H1 (cell line): ENCODE measurements around the gene MAML3. TPM values are rescaled to one million over a fixed set of nuclear protein-coding genes. Genes with fewer than 3 reads are reported as not detected.

Experiments
- CTCF ChIA-PET: fragments of 300-600 bp; sonication (Branson Sonifier 250); formaldehyde crosslinking; loops from one replicate; lab custom pipeline; 2021; ENCODE audit not compliant: partially characterized antibody; lab: Charles Lee
- POLR2A ChIA-PET: fragments of 300-600 bp; sonication (Branson Sonifier 250); formaldehyde crosslinking; loops from one replicate; lab custom pipeline; 2021; ENCODE audit warnings: inconsistent platforms; ENCODE audit not compliant: partially characterized antibody; lab: Charles Lee
- DNase-seq, 2 experiments: peaks; one replicate each; pipeline versions ENCODE4 v3.0.0 to v3.0.0-alpha.2; 2010 to 2022; ENCODE audit warnings: low spot score in 2 of 2, low read depth in 1 of 2, mixed read lengths in 1 of 2
- FAIRE-seq: peaks from 2 replicates; lab custom pipeline; 2011; peaks lifted over from hg19 to GRCh38; lab: Jason Lieb, UNC
- H2AFZ ChIP-seq: 2 replicates; pipeline ENCODE4 v1.8.1; 2012; ENCODE audit warnings: low read length, inconsistent platforms
- H2AK5ac ChIP-seq: 2 replicates; pipeline ENCODE4 v1.6.1; 2013; ENCODE audit warnings: low read depth, low read length
- H2BK120ac ChIP-seq: replicated peaks from 2 replicates; pipeline ENCODE3; 2013; ENCODE audit warnings: low read depth, low read length, inconsistent platforms
- H2BK12ac ChIP-seq: 2 replicates; pipeline ENCODE4 v1.6.1; 2013; ENCODE audit warnings: low read depth, low read length
- H2BK15ac ChIP-seq: 2 replicates; pipeline ENCODE4 v1.6.1; 2013; ENCODE audit warnings: low read length
- H2BK20ac ChIP-seq: 2 replicates; pipeline ENCODE4 v1.6.1; 2013; ENCODE audit warnings: low read length
- H2BK5ac ChIP-seq: 2 replicates; pipeline ENCODE4 v1.6.1; 2013; ENCODE audit warnings: low read depth, low read length
- H3K14ac ChIP-seq: 2 replicates; pipeline ENCODE4 v1.6.1; 2013; ENCODE audit warnings: inconsistent platforms; ENCODE audit not compliant: insufficient read length
- H3K18ac ChIP-seq: 2 replicates; pipeline ENCODE4 v1.6.1; 2013; ENCODE audit warnings: low read length; ENCODE audit errors: extremely low read depth
- H3K23ac ChIP-seq: 2 replicates; pipeline ENCODE4 v1.6.1; 2013; ENCODE audit warnings: inconsistent platforms; ENCODE audit not compliant: insufficient read length
- H3K23me2 ChIP-seq: 2 replicates; pipeline ENCODE4 v1.6.1; 2013; ENCODE audit warnings: low read depth, low read length
- H3K27ac ChIP-seq: 2 replicates; pipeline ENCODE4 v1.6.1; 2011; ENCODE audit warnings: low read depth, low read length, inconsistent platforms
- H3K27me3 ChIP-seq, 4 experiments: replicated peaks in 1 of 4; 1 replicate in 1 of 4; 2 replicates in 3 of 4; pipeline versions ENCODE4 v1.6.1 to v1.8.1; 2011 to 2013; ENCODE audit warnings: low read length in 3 of 4, mild to moderate bottlenecking in 3 of 4, inconsistent platforms in 2 of 4, mixed read lengths in 2 of 4, moderate library complexity in 1 of 4; ENCODE audit not compliant: control insufficient read depth in 3 of 4, insufficient read depth in 3 of 4; ENCODE audit errors: extremely low read depth in 1 of 4
- H3K36me3 ChIP-seq, 4 experiments: 2 replicates each; pipeline versions ENCODE4 v1.6.1 to v1.8.1; 2011 to 2013; ENCODE audit warnings: mild to moderate bottlenecking in 4 of 4, low read length in 3 of 4, moderate library complexity in 2 of 4, control low read depth in 1 of 4, inconsistent platforms in 1 of 4; ENCODE audit not compliant: insufficient read depth in 4 of 4, control insufficient read depth in 2 of 4
- H3K4ac ChIP-seq: replicated peaks from 2 replicates; pipeline ENCODE3; 2013; ENCODE audit warnings: low read length, low read depth, mixed read lengths, inconsistent platforms; ENCODE audit not compliant: insufficient read length
- H3K4me1 ChIP-seq, 4 experiments: replicated peaks in 1 of 4; 1 replicate in 1 of 4; 2 replicates in 3 of 4; pipeline versions ENCODE4 v1.6.1 to v1.8.1; 2011 to 2013; ENCODE audit warnings: low read length in 3 of 4, inconsistent platforms in 2 of 4, mixed read lengths in 1 of 4; ENCODE audit not compliant: insufficient read depth in 4 of 4, control insufficient read depth in 3 of 4
- H3K4me2 ChIP-seq, 2 experiments: 2 replicates each; pipeline versions ENCODE4 v1.6.1 to v1.8.1; 2011 to 2013; ENCODE audit warnings: low read depth in 2 of 2, low read length in 2 of 2, control low read depth in 1 of 2, inconsistent platforms in 1 of 2, mild to moderate bottlenecking in 1 of 2; ENCODE audit not compliant: insufficient read depth in 1 of 2
- H3K4me3 ChIP-seq, 4 experiments: fragments of 200-600, 300-600 bp in 1 of 4; sonication (generic), shearing (Covaris generic), sonication (Bioruptor Twin) in 1 of 4; 2 replicates each; pipeline versions ENCODE4 v1.5.1 to v1.8.1; 2011 to 2016; ENCODE audit warnings: low read length in 4 of 4, low read depth in 3 of 4, control low read depth in 2 of 4, inconsistent platforms in 2 of 4, mild to moderate bottlenecking in 2 of 4, mixed read lengths in 1 of 4, moderate library complexity in 1 of 4; ENCODE audit not compliant: insufficient read depth in 2 of 4; ENCODE audit errors: extremely low read depth in 1 of 4
- H3K56ac ChIP-seq: replicated peaks from 2 replicates; pipeline ENCODE3; 2013; ENCODE audit warnings: low read depth, mild to moderate bottlenecking, mixed read lengths, low read length, inconsistent platforms; ENCODE audit not compliant: insufficient read length
- H3K79me1 ChIP-seq: 2 replicates; pipeline ENCODE4 v1.6.1; 2013; ENCODE audit warnings: low read depth, low read length, control low read depth
- H3K79me2 ChIP-seq, 2 experiments: 2 replicates each; pipeline versions ENCODE4 v1.6.1 to v1.8.1; 2012 to 2013; ENCODE audit warnings: low read length in 2 of 2, mild to moderate bottlenecking in 2 of 2, inconsistent platforms in 1 of 2; ENCODE audit not compliant: insufficient read depth in 2 of 2, control insufficient read depth in 1 of 2
- H3K9ac ChIP-seq, 4 experiments: replicated peaks in 1 of 4; 1 replicate in 1 of 4; 2 replicates in 3 of 4; pipeline versions ENCODE4 v1.6.1 to v1.8.1; 2011 to 2013; ENCODE audit warnings: low read depth in 3 of 4, low read length in 3 of 4, control low read depth in 2 of 4, mild to moderate bottlenecking in 2 of 4, moderate library complexity in 2 of 4, inconsistent platforms in 1 of 4; ENCODE audit errors: extremely low read depth in 1 of 4
- H3K9me3 ChIP-seq, 2 experiments: 2 replicates each; pipeline versions ENCODE4 v1.6.1 to v1.8.1; 2012 to 2013; ENCODE audit warnings: mild to moderate bottlenecking in 2 of 2, moderate library complexity in 2 of 2, control low read depth in 1 of 2, inconsistent platforms in 1 of 2, low read depth in 1 of 2, low read length in 1 of 2, mixed read lengths in 1 of 2; ENCODE audit not compliant: insufficient read depth in 2 of 2
- H4K20me1 ChIP-seq, 2 experiments: replicated peaks in 1 of 2; 2 replicates each; pipeline versions ENCODE3 to v1.8.1; 2011 to 2013; ENCODE audit warnings: inconsistent platforms in 2 of 2, low read length in 2 of 2, mild to moderate bottlenecking in 1 of 2; ENCODE audit not compliant: insufficient read depth in 2 of 2, control insufficient read depth in 1 of 2
- H4K5ac ChIP-seq: 2 replicates; pipeline ENCODE4 v1.6.1; 2013; ENCODE audit warnings: low read length, low read depth, mixed read lengths, inconsistent platforms; ENCODE audit not compliant: insufficient read length
- H4K8ac ChIP-seq: 2 replicates; pipeline ENCODE4 v1.8.0; 2013; ENCODE audit warnings: mild to moderate bottlenecking, moderate library complexity, low read length, inconsistent platforms; ENCODE audit not compliant: insufficient read depth; ENCODE audit errors: extremely low read depth
- H4K91ac ChIP-seq: replicated peaks from 2 replicates; pipeline ENCODE3; 2013; ENCODE audit warnings: low read length, mixed read lengths, inconsistent platforms; ENCODE audit not compliant: insufficient read length
- WGBS, 2 experiments: shearing (Covaris generic) in 1 of 2; methylation state at CpG; one replicate each; pipeline versions ENCODE4 v1.1.6 to v1.1.7; 2013 to 2015; ENCODE audit warnings: low lambda C conversion rate in 2 of 2, mixed read lengths in 2 of 2, inconsistent platforms in 1 of 2, low coverage in 1 of 2, missing lambda C conversion rate in 1 of 2; ENCODE audit not compliant: insufficient replicate concordance in 2 of 2, insufficient coverage in 1 of 2, insufficient read length in 1 of 2; ENCODE audit errors: extremely low coverage in 1 of 2, missing lambda C conversion rate in 1 of 2; 5-methylcytosine and 5-hydroxymethylcytosine counted together
- polyA plus RNA-seq, 7 experiments: library from polyadenylated mRNA; depleted of rRNA in 3 of 7; stranded (reverse) in 5 of 7; unstranded in 2 of 7; fragments of >200 nt in 5 of 7; fragments of 200-250 nt in 2 of 7; gene quantifications; 1 replicate in 5 of 7; 2 replicates in 1 of 7; 4 replicates in 1 of 7; pipeline versions ENCODE4 v1.2.1 to v1.2.3, GENCODE V29; 2011 to 2013; ENCODE audit warnings: missing spikeins in 2 of 7, mixed read lengths in 2 of 7
- total RNA-seq: library from RNA; stranded (reverse); fragmentation: NEBNext Ultra II Directional; extraction: Animal tissue kit (Norgen Biotek cat#: 25700); gene quantifications from 2 replicates; pipeline ENCODE4 v1.2.1, GENCODE V29; 2021

Gene MAML3
- total and polyA plus RNA-seq, 2 of the 8 experiments (the other 6 are each of a cell fraction or from before 2014, with no cell fraction given) = 2.1 to 5.7 TPM

- Histone ChIP-seq H4K5ac (no peak overlapping the region), H3K56ac (no peak overlapping the region), H3K23ac (peak overlapping the region; percentile 65), H2BK20ac (no peak overlapping the region), H3K36me3 (no peaks in the 10 kb centered on the region), H3K18ac (no peak overlapping the region; the same call in 1 of the 2 replicates), H3K27ac (no peak overlapping the region), H2BK5ac (no peak overlapping the region), H4K20me1 (no peaks in the 10 kb centered on the region), H3K79me1 (no peaks in the 10 kb centered on the region), H2BK120ac (no peak overlapping the region), H3K79me2 (no peaks in the 10 kb centered on the region), H4K8ac (no peak overlapping the region), H4K91ac (no peak overlapping the region), H2BK12ac (no peak overlapping the region), H3K23me2 (no peaks in the 10 kb centered on the region), H3K9ac (no peak overlapping the region), H3K4ac (no peak overlapping the region), H2BK15ac (no peak overlapping the region), H2AFZ (no peak overlapping the region), H3K4me1 (peaks cover 0 to 4% (median 0%) of the 10 kb centered on the region in 4 experiments; a peak in 1 of 7 replicates), H3K4me2 (peak overlapping the region; percentile 34 to 45; a peak in 2 of 4 replicates), H3K9me3 (no peaks in the 10 kb centered on the region), H3K4me3 (peak overlapping the region in 1 of 4 experiments; percentile 39; a peak in 2 of 8 replicates), H2AK5ac (no peak overlapping the region), H3K14ac (no peak overlapping the region), H3K27me3 (no peaks in the 10 kb centered on the region)
- ChIA-PET CTCF (interaction anchor here (0.6 kb wide), 1 partner anchor 201 kb away, joined by 5 read pairs; no protein-coding TSS in a partner anchor), POLR2A (interaction anchor here (0.6 kb wide), 1 partner anchor 48 kb away, joined by 3 read pairs; no protein-coding TSS in a partner anchor)
- FAIRE-seq = peak; percentile 69
- 70% methylated on average over 2 of the region's 2 CpGs; no CpG with 5 or more reads in 1 of the 2 experiments for WGBS, 2 experiments
- peak in 1 of 2 experiments; percentile 25 for DNase-seq
These were observed 210.7 kb downstream of the MAML3 start for GRCh38 chr4:139943277-139943676.
